ENCODE data around the gene CD8A.

CD8A gene

GRCh38 chr2:86807468-86808275, 17.0 kb upstream of the CD8A start:
- peak overlapping the region; percentile 41 for H3K4me3 ChIP-seq (replicated peaks; ENCODE audit: insufficient read depth, low read length)
- DNase-seq (ENCODE audit: low read depth in 1 of 2, low spot score in 1 of 2) = peak in 1 of 2 experiments; percentile 38
- TF ChIP-seq SPI1 (IDR thresholded peaks at IDR 0.05; ENCODE audit: borderline replicate concordance, low read depth) (no peak), POLR2AphosphoS5 (IDR thresholded peaks at IDR 0.05; ENCODE audit: low read depth) (no peak), REST (IDR thresholded peaks at IDR 0.05; ENCODE audit: insufficient replicate concordance, low read depth) (no peak), GABPA (IDR thresholded peaks at IDR 0.05; ENCODE audit: low read depth) (no peak)
- TF ChIP-seq, protein P1, sequence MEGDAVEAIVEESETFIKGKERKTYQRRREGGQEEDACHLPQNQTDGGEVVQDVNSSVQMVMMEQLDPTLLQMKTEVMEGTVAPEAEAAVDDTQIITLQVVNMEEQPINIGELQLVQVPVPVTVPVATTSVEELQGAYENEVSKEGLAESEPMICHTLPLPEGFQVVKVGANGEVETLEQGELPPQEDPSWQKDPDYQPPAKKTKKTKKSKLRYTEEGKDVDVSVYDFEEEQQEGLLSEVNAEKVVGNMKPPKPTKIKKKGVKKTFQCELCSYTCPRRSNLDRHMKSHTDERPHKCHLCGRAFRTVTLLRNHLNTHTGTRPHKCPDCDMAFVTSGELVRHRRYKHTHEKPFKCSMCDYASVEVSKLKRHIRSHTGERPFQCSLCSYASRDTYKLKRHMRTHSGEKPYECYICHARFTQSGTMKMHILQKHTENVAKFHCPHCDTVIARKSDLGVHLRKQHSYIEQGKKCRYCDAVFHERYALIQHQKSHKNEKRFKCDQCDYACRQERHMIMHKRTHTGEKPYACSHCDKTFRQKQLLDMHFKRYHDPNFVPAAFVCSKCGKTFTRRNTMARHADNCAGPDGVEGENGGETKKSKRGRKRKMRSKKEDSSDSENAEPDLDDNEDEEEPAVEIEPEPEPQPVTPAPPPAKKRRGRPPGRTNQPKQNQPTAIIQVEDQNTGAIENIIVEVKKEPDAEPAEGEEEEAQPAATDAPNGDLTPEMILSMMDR (IDR thresholded peaks at IDR 0.05; ENCODE audit: insufficient read depth, low read length) = no peak
- no peak overlapping the region for H3K27ac ChIP-seq (replicated peaks)
- H3K27me3 ChIP-seq (ENCODE audit: insufficient read depth, poor library complexity, severe bottlenecking) = peaks cover 18% of the 10 kb centered on the region

DNA sequence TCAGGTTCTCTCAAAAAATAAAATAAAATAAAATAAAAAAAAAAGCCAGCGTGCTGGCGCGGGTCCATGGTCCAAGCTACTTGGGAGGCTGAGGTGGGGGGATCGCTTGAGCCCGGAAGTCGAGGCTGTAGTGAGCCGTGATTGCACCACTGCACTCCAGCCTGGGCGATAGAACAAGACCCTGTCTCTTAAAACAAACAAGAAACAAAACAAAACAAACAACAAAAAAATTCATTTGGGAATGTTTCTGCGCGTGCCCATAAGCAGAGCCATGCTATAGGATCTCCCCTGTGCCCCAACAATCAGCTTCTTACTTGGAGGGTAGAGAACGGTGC, 16.4 kb upstream of the CD8A start:
- TF ChIP-seq POLR2AphosphoS5 (IDR thresholded peaks at IDR 0.05; ENCODE audit: low read depth) (no peak), SPI1 (IDR thresholded peaks at IDR 0.05; ENCODE audit: borderline replicate concordance, low read depth) (no peak), GABPA (IDR thresholded peaks at IDR 0.05; ENCODE audit: low read depth) (no peak)
- no peak for DNase-seq (ENCODE audit: low read depth in 1 of 2, low spot score in 1 of 2)
- peaks cover 18% of the 10 kb centered on the region for H3K27me3 ChIP-seq (ENCODE audit: insufficient read depth, poor library complexity, severe bottlenecking)
- H3K27ac ChIP-seq (replicated peaks) = no peak overlapping the region
- H3K4me3 ChIP-seq (replicated peaks; ENCODE audit: insufficient read depth, low read length) = peak overlapping the region; percentile 41

GRCh38 chr2:86806059-86806857, 15.5 kb upstream of the CD8A start:
- no peak overlapping the region for H3K4me3 ChIP-seq (replicated peaks; ENCODE audit: insufficient read depth, low read length)
- no peak for DNase-seq (ENCODE audit: low read depth in 1 of 2, low spot score in 1 of 2)
- no peak overlapping the region for H3K27ac ChIP-seq (replicated peaks)
- peaks cover 18% of the 10 kb centered on the region for H3K27me3 ChIP-seq (ENCODE audit: insufficient read depth, poor library complexity, severe bottlenecking)
- TF ChIP-seq SPI1 (IDR thresholded peaks at IDR 0.05; ENCODE audit: borderline replicate concordance, low read depth) (no peak), GABPA (IDR thresholded peaks at IDR 0.05; ENCODE audit: low read depth) (no peak), POLR2AphosphoS5 (IDR thresholded peaks at IDR 0.05; ENCODE audit: low read depth) (no peak), REST (IDR thresholded peaks at IDR 0.05; ENCODE audit: insufficient replicate concordance, low read depth) (no peak)
- TF ChIP-seq, protein P1 (IDR thresholded peaks at IDR 0.05; ENCODE audit: insufficient read depth, low read length) = no peak

Data from HL-60 (cell line).